OCI-LY3 (cell line): ENCODE measurements around the gene ARHGEF28.

ENCODE experiments used
- H2AFZ ChIP-seq: fragments of 200-600, 300-600 bp; shearing (Covaris generic); 2 replicates; pipeline ENCODE4 v1.6.0; 2014; ENCODE audit warnings: antibody characterized with exemption, low read depth, low read length
- H3K27ac ChIP-seq: fragments of 200-600, 300-600 bp; sonication (generic); 2 replicates; pipeline ENCODE4 v1.5.1; 2014; ENCODE audit warnings: mild to moderate bottlenecking, low read length, moderate library complexity, mixed read lengths
- H3K27me3 ChIP-seq: fragments of 200-600, 300-600 bp; sonication (generic); 2 replicates; pipeline ENCODE4 v1.6.1; 2014; ENCODE audit warnings: low read depth, low read length, mixed read lengths
- H3K36me3 ChIP-seq: fragments of 200-600, 300-600 bp; sonication (generic); replicated peaks from 2 replicates; pipeline ENCODE3; 2014; ENCODE audit warnings: low read depth, low read length, mixed read lengths
- H3K4me1 ChIP-seq: fragments of 300-600, 200-600 bp; sonication (generic); 2 replicates; pipeline ENCODE4 v1.6.1; 2014; ENCODE audit warnings: low read length, mixed read lengths
- H3K4me2 ChIP-seq: fragments of 200-600, 300-600 bp; sonication (generic); 2 replicates; pipeline ENCODE4 v1.6.1; 2014; ENCODE audit warnings: low read length, mixed read lengths
- H3K4me3 ChIP-seq: fragments of 300-600, 200-600 bp; sonication (generic); 2 replicates; pipeline ENCODE4 v1.5.1; 2014; ENCODE audit warnings: antibody characterized with exemption, mild to moderate bottlenecking, low read length, moderate library complexity
- H3K79me2 ChIP-seq: fragments of 300-600, 200-600 bp; shearing (Covaris generic); 2 replicates; pipeline ENCODE4 v1.6.1; 2014; ENCODE audit warnings: mild to moderate bottlenecking, low read length, mixed read lengths
- H3K9ac ChIP-seq: fragments of 300-600, 200-600 bp; shearing (Covaris generic); 2 replicates; pipeline ENCODE4 v1.6.0; 2014; ENCODE audit warnings: mild to moderate bottlenecking, low read length, moderate library complexity
- H3K9me3 ChIP-seq: fragments of 200-600, 300-600 bp; shearing (Covaris generic); 2 replicates; pipeline ENCODE4 v1.6.1; 2014; ENCODE audit warnings: low read length, mixed read lengths; ENCODE audit not compliant: insufficient read depth
- H4K20me1 ChIP-seq: fragments of 200-600, 300-600 bp; sonication (generic); 2 replicates; pipeline ENCODE4 v1.6.1; 2016; ENCODE audit warnings: low read length, mixed read lengths; ENCODE audit not compliant: insufficient read depth
- CTCF ChIP-seq: fragments of 200-600, 300-600 bp; sonication (generic); IDR thresholded peaks from 2 replicates; pipeline ENCODE4 v1.5.1; 2014; ENCODE audit warnings: antibody characterized with exemption, low read length, low read depth
- EZH2phosphoT487 ChIP-seq: fragments of 200-600 bp; shearing (Covaris generic); IDR thresholded peaks from 2 replicates; pipeline ENCODE4 v1.6.1; 2018; ENCODE audit warnings: antibody characterized with exemption, mixed run types, low read depth

The ARHGEF28 gene

DNA sequence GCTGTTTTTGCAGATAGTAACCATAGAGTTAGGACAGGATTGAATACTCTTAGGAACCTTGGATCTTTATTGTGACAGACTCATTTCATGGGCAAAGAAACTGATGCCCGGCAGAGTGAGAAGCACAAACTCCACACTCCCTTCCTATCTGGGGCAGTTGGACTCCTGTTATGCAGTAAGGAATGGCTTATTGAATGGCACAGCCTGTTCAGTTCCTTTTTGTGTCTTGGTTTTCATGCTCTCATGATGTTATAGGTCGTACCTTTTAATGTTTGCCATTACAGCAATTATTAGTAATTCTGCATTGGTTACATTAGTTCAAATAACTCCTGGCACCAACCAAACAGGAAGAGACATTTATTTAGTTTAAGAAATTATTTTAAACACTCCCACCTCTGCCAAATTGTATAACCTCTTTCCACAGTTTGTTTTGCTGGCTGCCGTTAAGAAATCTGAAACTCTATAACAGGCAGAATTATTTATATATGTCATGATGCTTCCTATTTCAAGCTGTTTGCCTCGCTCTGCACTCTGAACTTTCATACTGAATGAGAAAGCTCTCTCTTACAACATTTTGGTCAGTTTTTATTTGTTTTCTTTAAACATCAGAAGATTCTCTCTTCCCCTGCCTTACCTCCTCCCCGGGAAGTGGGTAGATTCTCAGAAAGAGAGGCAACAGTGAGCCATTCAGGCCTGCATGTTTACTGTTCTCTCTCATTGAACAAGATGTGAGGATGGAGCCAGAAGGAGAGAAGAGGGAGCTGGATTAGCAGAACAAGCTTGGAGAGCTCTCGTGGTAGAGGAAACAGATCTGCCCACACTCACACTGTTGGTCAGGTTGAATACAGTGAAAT is 144.4 kb downstream of the ARHGEF28 start:
- H3K4me3 ChIP-seq = no peak overlapping the region
- H3K79me2 ChIP-seq = no peaks in the 10 kb centered on the region
- H3K4me2 ChIP-seq = no peak overlapping the region
- no peaks in the 10 kb centered on the region for H4K20me1 ChIP-seq
- no peaks in the 10 kb centered on the region for H3K36me3 ChIP-seq
- no peak overlapping the region for H3K9ac ChIP-seq
- H3K27ac ChIP-seq = no peak overlapping the region
- H3K9me3 ChIP-seq = no peaks in the 10 kb centered on the region
- H3K4me1 ChIP-seq = no peaks in the 10 kb centered on the region
- TF ChIP-seq EZH2phosphoT487 = no peak
- TF ChIP-seq CTCF = no peak
- no peaks in the 10 kb centered on the region for H3K27me3 ChIP-seq
- no peak overlapping the region for H2AFZ ChIP-seq

GRCh38 chr5:73774924-73775323 is 148.9 kb downstream of the ARHGEF28 start:
- Histone ChIP-seq H3K27me3 (no peaks in the 10 kb centered on the region), H3K4me2 (no peak overlapping the region), H3K27ac (no peak overlapping the region), H3K9ac (no peak overlapping the region), H3K36me3 (no peaks in the 10 kb centered on the region), H3K79me2 (no peaks in the 10 kb centered on the region), H2AFZ (no peak overlapping the region), H4K20me1 (no peaks in the 10 kb centered on the region), H3K9me3 (no peaks in the 10 kb centered on the region), H3K4me3 (no peak overlapping the region), H3K4me1 (no peaks in the 10 kb centered on the region)
- TF ChIP-seq CTCF (no peak), EZH2phosphoT487 (no peak)

- Histone ChIP-seq H2AFZ (no peak overlapping the region), H3K4me1 (no peaks in the 10 kb centered on the region), H4K20me1 (no peaks in the 10 kb centered on the region), H3K4me2 (no peak overlapping the region), H3K27me3 (no peaks in the 10 kb centered on the region), H3K79me2 (no peaks in the 10 kb centered on the region), H3K9ac (no peak overlapping the region), H3K9me3 (no peaks in the 10 kb centered on the region), H3K27ac (no peak overlapping the region), H3K36me3 (no peaks in the 10 kb centered on the region), H3K4me3 (no peak overlapping the region)
- TF ChIP-seq CTCF (no peak), EZH2phosphoT487 (no peak)
Observed at GRCh38 chr5:73776405-73776804, 150.4 kb downstream of the ARHGEF28 start.

- H3K79me2 ChIP-seq = no peaks in the 10 kb centered on the region
- H3K9ac ChIP-seq = no peak overlapping the region
- H3K36me3 ChIP-seq = no peaks in the 10 kb centered on the region
- H3K4me3 ChIP-seq = no peak overlapping the region
- no peaks in the 10 kb centered on the region for H4K20me1 ChIP-seq
- H3K27me3 ChIP-seq = no peaks in the 10 kb centered on the region
- no peaks in the 10 kb centered on the region for H3K9me3 ChIP-seq
- no peak overlapping the region for H3K27ac ChIP-seq
- H2AFZ ChIP-seq = no peak overlapping the region
- no peak overlapping the region for H3K4me2 ChIP-seq
- H3K4me1 ChIP-seq = no peaks in the 10 kb centered on the region
- TF ChIP-seq EZH2phosphoT487 (no peak), CTCF (no peak)
Observed at GRCh38 chr5:73777192-73777591, 151.2 kb downstream of the ARHGEF28 start.
